ENCODE data around the gene AHNAK2.

Gene AHNAK2

DNA sequence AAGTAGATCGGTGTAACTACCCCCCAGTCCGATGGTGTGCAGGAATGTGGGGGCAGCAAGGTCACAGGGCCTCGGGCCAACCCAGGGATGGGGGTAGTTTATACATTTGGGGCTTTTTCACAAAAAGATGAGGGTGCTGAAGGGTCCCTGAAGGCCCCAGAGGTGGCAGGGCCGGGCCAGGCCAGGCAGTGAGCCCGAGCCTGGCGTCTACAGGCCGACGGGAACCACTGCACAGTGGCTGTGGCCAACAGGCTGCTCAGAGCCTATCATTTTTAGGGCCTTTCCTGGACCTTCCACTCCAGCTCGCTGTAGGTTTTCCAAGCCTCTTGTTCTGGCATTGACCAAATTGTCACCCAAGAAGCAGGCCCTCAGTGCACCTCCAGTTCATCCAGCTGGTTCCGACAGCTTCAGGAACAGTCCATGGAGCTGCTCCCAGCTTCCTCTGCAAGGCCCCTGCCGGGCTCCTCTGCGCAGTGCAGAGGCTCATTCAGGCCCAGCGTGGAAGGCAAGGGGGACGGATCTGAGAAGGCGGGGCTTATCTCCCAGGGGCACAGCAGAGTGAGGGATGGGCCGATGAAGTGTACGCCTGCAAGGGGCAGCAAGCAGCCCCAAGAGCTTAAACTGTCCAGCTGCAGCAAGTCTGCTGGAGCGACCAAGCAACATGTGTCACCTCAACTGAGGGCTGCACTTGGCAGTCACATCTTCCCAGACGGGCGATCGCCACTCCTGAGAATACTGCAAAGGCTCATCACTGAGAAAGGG lies 28.8 kb upstream of the AHNAK2 start:
- no peak for TF ChIP-seq ESRRG (CRISPR knock-in tag; IDR thresholded peaks at IDR 0.05)
- no peak for TF ChIP-seq RARB (CRISPR knock-in tag; IDR thresholded peaks at IDR 0.05)
- no peak for TF ChIP-seq ZNF8 (CRISPR knock-in tag; IDR thresholded peaks at IDR 0.05)
- TF ChIP-seq, protein P1, sequence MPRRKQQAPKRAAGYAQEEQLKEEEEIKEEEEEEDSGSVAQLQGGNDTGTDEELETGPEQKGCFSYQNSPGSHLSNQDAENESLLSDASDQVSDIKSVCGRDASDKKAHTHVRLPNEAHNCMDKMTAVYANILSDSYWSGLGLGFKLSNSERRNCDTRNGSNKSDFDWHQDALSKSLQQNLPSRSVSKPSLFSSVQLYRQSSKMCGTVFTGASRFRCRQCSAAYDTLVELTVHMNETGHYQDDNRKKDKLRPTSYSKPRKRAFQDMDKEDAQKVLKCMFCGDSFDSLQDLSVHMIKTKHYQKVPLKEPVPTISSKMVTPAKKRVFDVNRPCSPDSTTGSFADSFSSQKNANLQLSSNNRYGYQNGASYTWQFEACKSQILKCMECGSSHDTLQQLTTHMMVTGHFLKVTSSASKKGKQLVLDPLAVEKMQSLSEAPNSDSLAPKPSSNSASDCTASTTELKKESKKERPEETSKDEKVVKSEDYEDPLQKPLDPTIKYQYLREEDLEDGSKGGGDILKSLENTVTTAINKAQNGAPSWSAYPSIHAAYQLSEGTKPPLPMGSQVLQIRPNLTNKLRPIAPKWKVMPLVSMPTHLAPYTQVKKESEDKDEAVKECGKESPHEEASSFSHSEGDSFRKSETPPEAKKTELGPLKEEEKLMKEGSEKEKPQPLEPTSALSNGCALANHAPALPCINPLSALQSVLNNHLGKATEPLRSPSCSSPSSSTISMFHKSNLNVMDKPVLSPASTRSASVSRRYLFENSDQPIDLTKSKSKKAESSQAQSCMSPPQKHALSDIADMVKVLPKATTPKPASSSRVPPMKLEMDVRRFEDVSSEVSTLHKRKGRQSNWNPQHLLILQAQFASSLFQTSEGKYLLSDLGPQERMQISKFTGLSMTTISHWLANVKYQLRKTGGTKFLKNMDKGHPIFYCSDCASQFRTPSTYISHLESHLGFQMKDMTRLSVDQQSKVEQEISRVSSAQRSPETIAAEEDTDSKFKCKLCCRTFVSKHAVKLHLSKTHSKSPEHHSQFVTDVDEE (CRISPR knock-in tag; IDR thresholded peaks at IDR 0.05): no peak
- no peak for TF ChIP-seq ZC3H10 (CRISPR knock-in tag; IDR thresholded peaks at IDR 0.05)
- TF ChIP-seq, protein P2, sequence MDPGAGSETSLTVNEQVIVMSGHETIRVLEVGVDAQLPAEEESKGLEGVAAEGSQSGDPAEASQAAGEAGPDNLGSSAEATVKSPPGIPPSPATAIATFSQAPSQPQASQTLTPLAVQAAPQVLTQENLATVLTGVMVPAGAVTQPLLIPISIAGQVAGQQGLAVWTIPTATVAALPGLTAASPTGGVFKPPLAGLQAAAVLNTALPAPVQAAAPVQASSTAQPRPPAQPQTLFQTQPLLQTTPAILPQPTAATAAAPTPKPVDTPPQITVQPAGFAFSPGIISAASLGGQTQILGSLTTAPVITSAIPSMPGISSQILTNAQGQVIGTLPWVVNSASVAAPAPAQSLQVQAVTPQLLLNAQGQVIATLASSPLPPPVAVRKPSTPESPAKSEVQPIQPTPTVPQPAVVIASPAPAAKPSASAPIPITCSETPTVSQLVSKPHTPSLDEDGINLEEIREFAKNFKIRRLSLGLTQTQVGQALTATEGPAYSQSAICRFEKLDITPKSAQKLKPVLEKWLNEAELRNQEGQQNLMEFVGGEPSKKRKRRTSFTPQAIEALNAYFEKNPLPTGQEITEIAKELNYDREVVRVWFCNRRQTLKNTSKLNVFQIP (CRISPR knock-in tag; IDR thresholded peaks at IDR 0.05; ENCODE audit: borderline replicate concordance, low read depth): no peak
- no peak for TF ChIP-seq ZFP3 (CRISPR knock-in tag; IDR thresholded peaks at IDR 0.05)
- no peak for TF ChIP-seq TOX (CRISPR knock-in tag; IDR thresholded peaks at IDR 0.05; ENCODE audit: borderline replicate concordance)
- no peak for TF ChIP-seq ZNF70 (CRISPR knock-in tag; IDR thresholded peaks at IDR 0.05)
- TF ChIP-seq GLIS3 (CRISPR knock-in tag; IDR thresholded peaks at IDR 0.05): no peak
- no peak for TF ChIP-seq CSDC2 (CRISPR knock-in tag; IDR thresholded peaks at IDR 0.05)
- TF ChIP-seq OSR1 (CRISPR knock-in tag; IDR thresholded peaks at IDR 0.05): no peak
- TF ChIP-seq TCF4 (CRISPR knock-in tag; IDR thresholded peaks at IDR 0.05; ENCODE audit: borderline replicate concordance): no peak
- TF ChIP-seq BACH2 (CRISPR knock-in tag; IDR thresholded peaks at IDR 0.05; ENCODE audit: borderline replicate concordance): no peak
- no peak for ATAC-seq

DNA sequence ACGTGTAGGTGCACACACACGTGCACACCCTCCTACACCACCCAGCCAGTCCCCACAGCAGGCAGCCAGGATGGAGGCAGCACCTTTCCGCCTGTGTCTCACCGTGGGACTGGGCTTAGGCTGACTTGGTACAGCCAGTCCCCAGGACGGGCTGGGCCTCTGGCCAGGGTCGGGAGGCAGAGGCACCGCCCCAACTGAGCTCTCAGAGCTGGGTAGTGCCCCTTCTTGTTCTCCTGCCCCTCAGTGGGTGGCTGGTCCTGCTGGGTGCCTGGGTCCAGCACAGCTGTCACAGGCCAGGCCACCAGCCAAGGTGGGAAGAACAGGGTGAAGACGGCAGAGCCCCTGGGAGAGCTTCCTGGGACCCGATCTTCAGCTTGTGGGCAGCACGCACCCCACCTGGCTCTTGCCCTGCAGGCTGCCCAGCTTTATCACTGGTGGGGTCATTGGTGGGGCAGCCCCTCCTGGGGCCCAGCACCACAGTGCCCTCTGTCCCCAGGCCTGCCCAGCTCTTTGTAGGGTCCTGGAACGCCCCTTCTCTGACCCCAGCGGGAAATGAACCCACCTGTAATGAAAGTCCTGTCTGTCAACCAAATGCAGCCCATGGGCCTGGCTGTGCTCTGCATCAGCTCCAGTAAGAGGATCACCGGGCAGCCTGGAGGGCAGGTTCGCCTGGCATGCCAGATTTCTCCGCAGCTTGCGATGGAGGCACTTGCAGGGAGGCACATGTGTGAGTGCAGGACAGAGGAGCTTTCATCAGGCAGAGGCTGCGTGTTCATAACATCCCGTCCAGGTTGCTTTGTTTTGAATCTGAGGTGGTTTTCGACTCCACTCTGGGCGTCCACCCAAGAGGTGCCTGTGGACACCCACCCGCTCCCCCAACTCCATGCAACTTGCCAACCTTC lies 28.0 kb upstream of the AHNAK2 start:
- ATAC-seq: peak; percentile 39
- TF ChIP-seq, protein P2 (CRISPR knock-in tag; IDR thresholded peaks at IDR 0.05; ENCODE audit: borderline replicate concordance, low read depth): no peak
- TF ChIP-seq ISL1 (CRISPR knock-in tag; IDR thresholded peaks at IDR 0.05) (no peak), SNAI2 (CRISPR knock-in tag; IDR thresholded peaks at IDR 0.05) (no peak), RARB (CRISPR knock-in tag; IDR thresholded peaks at IDR 0.05) (no peak), ARNTL (CRISPR knock-in tag; IDR thresholded peaks at IDR 0.05; ENCODE audit: borderline replicate concordance, low read depth) (no peak), OSR1 (CRISPR knock-in tag; IDR thresholded peaks at IDR 0.05) (no peak), ZC3H10 (CRISPR knock-in tag; IDR thresholded peaks at IDR 0.05) (no peak), ZFP30 (CRISPR knock-in tag; IDR thresholded peaks at IDR 0.05) (no peak), TCF4 (CRISPR knock-in tag; IDR thresholded peaks at IDR 0.05; ENCODE audit: borderline replicate concordance) (no peak), ZNF70 (CRISPR knock-in tag; IDR thresholded peaks at IDR 0.05) (no peak), GLIS3 (CRISPR knock-in tag; IDR thresholded peaks at IDR 0.05) (no peak)
- TF ChIP-seq, protein P3, sequence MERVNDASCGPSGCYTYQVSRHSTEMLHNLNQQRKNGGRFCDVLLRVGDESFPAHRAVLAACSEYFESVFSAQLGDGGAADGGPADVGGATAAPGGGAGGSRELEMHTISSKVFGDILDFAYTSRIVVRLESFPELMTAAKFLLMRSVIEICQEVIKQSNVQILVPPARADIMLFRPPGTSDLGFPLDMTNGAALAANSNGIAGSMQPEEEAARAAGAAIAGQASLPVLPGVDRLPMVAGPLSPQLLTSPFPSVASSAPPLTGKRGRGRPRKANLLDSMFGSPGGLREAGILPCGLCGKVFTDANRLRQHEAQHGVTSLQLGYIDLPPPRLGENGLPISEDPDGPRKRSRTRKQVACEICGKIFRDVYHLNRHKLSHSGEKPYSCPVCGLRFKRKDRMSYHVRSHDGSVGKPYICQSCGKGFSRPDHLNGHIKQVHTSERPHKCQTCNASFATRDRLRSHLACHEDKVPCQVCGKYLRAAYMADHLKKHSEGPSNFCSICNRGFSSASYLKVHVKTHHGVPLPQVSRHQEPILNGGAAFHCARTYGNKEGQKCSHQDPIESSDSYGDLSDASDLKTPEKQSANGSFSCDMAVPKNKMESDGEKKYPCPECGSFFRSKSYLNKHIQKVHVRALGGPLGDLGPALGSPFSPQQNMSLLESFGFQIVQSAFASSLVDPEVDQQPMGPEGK (CRISPR knock-in tag; IDR thresholded peaks at IDR 0.05; ENCODE audit: borderline replicate concordance): no peak

DNA sequence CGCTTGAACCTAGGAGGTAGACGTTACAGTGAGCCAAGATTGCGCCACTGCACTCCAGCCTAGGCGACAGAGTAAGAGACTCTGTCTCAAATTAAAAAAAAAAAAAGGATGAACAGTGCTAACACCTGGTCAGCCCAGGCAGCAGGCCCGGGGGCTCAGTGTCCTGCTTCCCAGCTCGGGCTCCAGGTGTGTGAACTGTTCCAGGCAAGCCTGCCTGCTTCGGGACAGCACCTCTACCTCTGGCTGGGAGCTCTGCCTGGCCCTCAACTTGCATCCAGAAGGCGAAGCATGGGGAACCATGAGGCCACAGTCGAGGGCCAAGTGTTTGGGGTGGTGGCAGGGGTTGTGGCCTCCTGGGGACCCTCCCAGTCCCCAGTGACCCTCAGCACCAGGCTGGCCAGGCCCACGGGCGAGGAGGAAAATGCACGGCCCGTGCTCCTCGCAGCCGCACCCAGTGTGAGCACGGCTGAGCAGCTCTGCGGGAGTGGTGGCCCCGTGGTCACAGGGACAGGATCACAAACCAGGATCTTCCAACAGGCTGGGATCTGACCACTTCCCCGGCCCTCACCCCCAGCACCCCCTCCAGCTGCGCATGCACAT lies 27.3 kb upstream of the AHNAK2 start:
- peak; percentile 13; the same call in 2 of the 3 replicates for ATAC-seq
- TF ChIP-seq ZNF70 (CRISPR knock-in tag; IDR thresholded peaks at IDR 0.05) (no peak), SNAI2 (CRISPR knock-in tag; IDR thresholded peaks at IDR 0.05) (no peak), CSDC2 (CRISPR knock-in tag; IDR thresholded peaks at IDR 0.05) (no peak), ZC3H10 (CRISPR knock-in tag; IDR thresholded peaks at IDR 0.05) (no peak), ZNF8 (CRISPR knock-in tag; IDR thresholded peaks at IDR 0.05) (no peak), ZFP30 (CRISPR knock-in tag; IDR thresholded peaks at IDR 0.05) (no peak), ARNTL (CRISPR knock-in tag; IDR thresholded peaks at IDR 0.05; ENCODE audit: borderline replicate concordance, low read depth) (no peak), ZFP3 (CRISPR knock-in tag; IDR thresholded peaks at IDR 0.05) (no peak), BACH2 (CRISPR knock-in tag; IDR thresholded peaks at IDR 0.05; ENCODE audit: borderline replicate concordance) (no peak), ISL1 (CRISPR knock-in tag; IDR thresholded peaks at IDR 0.05) (no peak), GLIS3 (CRISPR knock-in tag; IDR thresholded peaks at IDR 0.05) (no peak), RARB (CRISPR knock-in tag; IDR thresholded peaks at IDR 0.05) (no peak), PPARA (CRISPR knock-in tag; IDR thresholded peaks at IDR 0.05; ENCODE audit: borderline replicate concordance) (no peak)
- TF ChIP-seq, protein P2 (CRISPR knock-in tag; IDR thresholded peaks at IDR 0.05; ENCODE audit: borderline replicate concordance, low read depth): no peak
- TF ChIP-seq, protein P4, sequence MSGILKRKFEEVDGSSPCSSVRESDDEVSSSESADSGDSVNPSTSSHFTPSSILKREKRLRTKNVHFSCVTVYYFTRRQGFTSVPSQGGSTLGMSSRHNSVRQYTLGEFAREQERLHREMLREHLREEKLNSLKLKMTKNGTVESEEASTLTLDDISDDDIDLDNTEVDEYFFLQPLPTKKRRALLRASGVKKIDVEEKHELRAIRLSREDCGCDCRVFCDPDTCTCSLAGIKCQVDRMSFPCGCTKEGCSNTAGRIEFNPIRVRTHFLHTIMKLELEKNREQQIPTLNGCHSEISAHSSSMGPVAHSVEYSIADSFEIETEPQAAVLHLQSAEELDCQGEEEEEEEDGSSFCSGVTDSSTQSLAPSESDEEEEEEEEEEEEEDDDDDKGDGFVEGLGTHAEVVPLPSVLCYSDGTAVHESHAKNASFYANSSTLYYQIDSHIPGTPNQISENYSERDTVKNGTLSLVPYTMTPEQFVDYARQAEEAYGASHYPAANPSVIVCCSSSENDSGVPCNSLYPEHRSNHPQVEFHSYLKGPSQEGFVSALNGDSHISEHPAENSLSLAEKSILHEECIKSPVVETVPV (CRISPR knock-in tag; IDR thresholded peaks at IDR 0.05): no peak

All from SK-N-SH treated with all-trans-retinoic acid at 6 μM for 48 hours (cell line).